H1 (cell line): ENCODE measurements around the gene SUMF2. TPM values are rescaled to one million over a fixed set of nuclear protein-coding genes. Genes with fewer than 3 reads are reported as not detected.

ENCODE experiments used
- CTCF ChIA-PET: fragments of 300-600 bp; sonication (Branson Sonifier 250); formaldehyde crosslinking; loops from one replicate; lab custom pipeline; 2021; ENCODE audit not compliant: partially characterized antibody; lab: Charles Lee
- POLR2A ChIA-PET: fragments of 300-600 bp; sonication (Branson Sonifier 250); formaldehyde crosslinking; loops from one replicate; lab custom pipeline; 2021; ENCODE audit warnings: inconsistent platforms; ENCODE audit not compliant: partially characterized antibody; lab: Charles Lee
- DNase-seq, 2 experiments: peaks; one replicate each; pipeline versions ENCODE4 v3.0.0 to v3.0.0-alpha.2; 2010 to 2022; ENCODE audit warnings: low spot score in 2 of 2, low read depth in 1 of 2, mixed read lengths in 1 of 2
- FAIRE-seq: peaks from 2 replicates; lab custom pipeline; 2011; peaks lifted over from hg19 to GRCh38; lab: Jason Lieb, UNC
- H2AFZ ChIP-seq: 2 replicates; pipeline ENCODE4 v1.8.1; 2012; ENCODE audit warnings: low read length, inconsistent platforms
- H2AK5ac ChIP-seq: 2 replicates; pipeline ENCODE4 v1.6.1; 2013; ENCODE audit warnings: low read depth, low read length
- H2BK120ac ChIP-seq: replicated peaks from 2 replicates; pipeline ENCODE3; 2013; ENCODE audit warnings: low read depth, low read length, inconsistent platforms
- H2BK12ac ChIP-seq: 2 replicates; pipeline ENCODE4 v1.6.1; 2013; ENCODE audit warnings: low read depth, low read length
- H2BK15ac ChIP-seq: 2 replicates; pipeline ENCODE4 v1.6.1; 2013; ENCODE audit warnings: low read length
- H2BK20ac ChIP-seq: 2 replicates; pipeline ENCODE4 v1.6.1; 2013; ENCODE audit warnings: low read length
- H2BK5ac ChIP-seq: 2 replicates; pipeline ENCODE4 v1.6.1; 2013; ENCODE audit warnings: low read depth, low read length
- H3K14ac ChIP-seq: 2 replicates; pipeline ENCODE4 v1.6.1; 2013; ENCODE audit warnings: inconsistent platforms; ENCODE audit not compliant: insufficient read length
- H3K18ac ChIP-seq: 2 replicates; pipeline ENCODE4 v1.6.1; 2013; ENCODE audit warnings: low read length; ENCODE audit errors: extremely low read depth
- H3K23ac ChIP-seq: 2 replicates; pipeline ENCODE4 v1.6.1; 2013; ENCODE audit warnings: inconsistent platforms; ENCODE audit not compliant: insufficient read length
- H3K23me2 ChIP-seq: 2 replicates; pipeline ENCODE4 v1.6.1; 2013; ENCODE audit warnings: low read depth, low read length
- H3K27ac ChIP-seq: 2 replicates; pipeline ENCODE4 v1.6.1; 2011; ENCODE audit warnings: low read depth, low read length, inconsistent platforms
- H3K27me3 ChIP-seq, 4 experiments: replicated peaks in 1 of 4; 1 replicate in 1 of 4; 2 replicates in 3 of 4; pipeline versions ENCODE4 v1.6.1 to v1.8.1; 2011 to 2013; ENCODE audit warnings: low read length in 3 of 4, mild to moderate bottlenecking in 3 of 4, inconsistent platforms in 2 of 4, mixed read lengths in 2 of 4, moderate library complexity in 1 of 4; ENCODE audit not compliant: control insufficient read depth in 3 of 4, insufficient read depth in 3 of 4; ENCODE audit errors: extremely low read depth in 1 of 4
- H3K36me3 ChIP-seq, 4 experiments: 2 replicates each; pipeline versions ENCODE4 v1.6.1 to v1.8.1; 2011 to 2013; ENCODE audit warnings: mild to moderate bottlenecking in 4 of 4, low read length in 3 of 4, moderate library complexity in 2 of 4, control low read depth in 1 of 4, inconsistent platforms in 1 of 4; ENCODE audit not compliant: insufficient read depth in 4 of 4, control insufficient read depth in 2 of 4
- H3K4ac ChIP-seq: replicated peaks from 2 replicates; pipeline ENCODE3; 2013; ENCODE audit warnings: low read length, low read depth, mixed read lengths, inconsistent platforms; ENCODE audit not compliant: insufficient read length
- H3K4me1 ChIP-seq, 4 experiments: replicated peaks in 1 of 4; 1 replicate in 1 of 4; 2 replicates in 3 of 4; pipeline versions ENCODE4 v1.6.1 to v1.8.1; 2011 to 2013; ENCODE audit warnings: low read length in 3 of 4, inconsistent platforms in 2 of 4, mixed read lengths in 1 of 4; ENCODE audit not compliant: insufficient read depth in 4 of 4, control insufficient read depth in 3 of 4
- H3K4me2 ChIP-seq, 2 experiments: 2 replicates each; pipeline versions ENCODE4 v1.6.1 to v1.8.1; 2011 to 2013; ENCODE audit warnings: low read depth in 2 of 2, low read length in 2 of 2, control low read depth in 1 of 2, inconsistent platforms in 1 of 2, mild to moderate bottlenecking in 1 of 2; ENCODE audit not compliant: insufficient read depth in 1 of 2
- H3K4me3 ChIP-seq, 4 experiments: fragments of 200-600, 300-600 bp in 1 of 4; sonication (generic), shearing (Covaris generic), sonication (Bioruptor Twin) in 1 of 4; 2 replicates each; pipeline versions ENCODE4 v1.5.1 to v1.8.1; 2011 to 2016; ENCODE audit warnings: low read length in 4 of 4, low read depth in 3 of 4, control low read depth in 2 of 4, inconsistent platforms in 2 of 4, mild to moderate bottlenecking in 2 of 4, mixed read lengths in 1 of 4, moderate library complexity in 1 of 4; ENCODE audit not compliant: insufficient read depth in 2 of 4; ENCODE audit errors: extremely low read depth in 1 of 4
- H3K56ac ChIP-seq: replicated peaks from 2 replicates; pipeline ENCODE3; 2013; ENCODE audit warnings: low read depth, mild to moderate bottlenecking, mixed read lengths, low read length, inconsistent platforms; ENCODE audit not compliant: insufficient read length
- H3K79me1 ChIP-seq: 2 replicates; pipeline ENCODE4 v1.6.1; 2013; ENCODE audit warnings: low read depth, low read length, control low read depth
- H3K79me2 ChIP-seq, 2 experiments: 2 replicates each; pipeline versions ENCODE4 v1.6.1 to v1.8.1; 2012 to 2013; ENCODE audit warnings: low read length in 2 of 2, mild to moderate bottlenecking in 2 of 2, inconsistent platforms in 1 of 2; ENCODE audit not compliant: insufficient read depth in 2 of 2, control insufficient read depth in 1 of 2
- H3K9ac ChIP-seq, 4 experiments: replicated peaks in 1 of 4; 1 replicate in 1 of 4; 2 replicates in 3 of 4; pipeline versions ENCODE4 v1.6.1 to v1.8.1; 2011 to 2013; ENCODE audit warnings: low read depth in 3 of 4, low read length in 3 of 4, control low read depth in 2 of 4, mild to moderate bottlenecking in 2 of 4, moderate library complexity in 2 of 4, inconsistent platforms in 1 of 4; ENCODE audit errors: extremely low read depth in 1 of 4
- H3K9me3 ChIP-seq, 2 experiments: 2 replicates each; pipeline versions ENCODE4 v1.6.1 to v1.8.1; 2012 to 2013; ENCODE audit warnings: mild to moderate bottlenecking in 2 of 2, moderate library complexity in 2 of 2, control low read depth in 1 of 2, inconsistent platforms in 1 of 2, low read depth in 1 of 2, low read length in 1 of 2, mixed read lengths in 1 of 2; ENCODE audit not compliant: insufficient read depth in 2 of 2
- H4K20me1 ChIP-seq, 2 experiments: replicated peaks in 1 of 2; 2 replicates each; pipeline versions ENCODE3 to v1.8.1; 2011 to 2013; ENCODE audit warnings: inconsistent platforms in 2 of 2, low read length in 2 of 2, mild to moderate bottlenecking in 1 of 2; ENCODE audit not compliant: insufficient read depth in 2 of 2, control insufficient read depth in 1 of 2
- H4K5ac ChIP-seq: 2 replicates; pipeline ENCODE4 v1.6.1; 2013; ENCODE audit warnings: low read length, low read depth, mixed read lengths, inconsistent platforms; ENCODE audit not compliant: insufficient read length
- H4K8ac ChIP-seq: 2 replicates; pipeline ENCODE4 v1.8.0; 2013; ENCODE audit warnings: mild to moderate bottlenecking, moderate library complexity, low read length, inconsistent platforms; ENCODE audit not compliant: insufficient read depth; ENCODE audit errors: extremely low read depth
- H4K91ac ChIP-seq: replicated peaks from 2 replicates; pipeline ENCODE3; 2013; ENCODE audit warnings: low read length, mixed read lengths, inconsistent platforms; ENCODE audit not compliant: insufficient read length
- CHD1 ChIP-seq: IDR thresholded peaks from 2 replicates; pipeline ENCODE4 v1.6.1; 2012; ENCODE audit warnings: low read depth, low read length, improper control_type of control experiment
- GABPA ChIP-seq: IDR thresholded peaks from 2 replicates; pipeline ENCODE4 v1.6.1; 2011; ENCODE audit warnings: mild to moderate bottlenecking, low read length, moderate library complexity, borderline replicate concordance; ENCODE audit not compliant: insufficient read depth
- KDM1A ChIP-seq: fragments of 200-600, 300-600 bp; sonication (generic); IDR thresholded peaks from 2 replicates; pipeline ENCODE4 v1.7.1; 2016; ENCODE audit warnings: mild to moderate bottlenecking, low read length, borderline replicate concordance
- PHF8 ChIP-seq: fragments of 200-600 bp; sonication (generic); conservative IDR thresholded peaks from 2 replicates; pipeline ENCODE4 v1.7.1; 2012; ENCODE audit warnings: low read depth, mild to moderate bottlenecking, inconsistent platforms, low read length, moderate library complexity
- SRF ChIP-seq: IDR thresholded peaks from 2 replicates; pipeline ENCODE4 v1.6.1; 2011; ENCODE audit warnings: mild to moderate bottlenecking, low read depth, low read length, moderate library complexity
- WGBS, 2 experiments: shearing (Covaris generic) in 1 of 2; methylation state at CpG; one replicate each; pipeline versions ENCODE4 v1.1.6 to v1.1.7; 2013 to 2015; ENCODE audit warnings: low lambda C conversion rate in 2 of 2, mixed read lengths in 2 of 2, inconsistent platforms in 1 of 2, low coverage in 1 of 2, missing lambda C conversion rate in 1 of 2; ENCODE audit not compliant: insufficient replicate concordance in 2 of 2, insufficient coverage in 1 of 2, insufficient read length in 1 of 2; ENCODE audit errors: extremely low coverage in 1 of 2, missing lambda C conversion rate in 1 of 2; 5-methylcytosine and 5-hydroxymethylcytosine counted together
- polyA plus RNA-seq, 7 experiments: library from polyadenylated mRNA; depleted of rRNA in 3 of 7; stranded (reverse) in 5 of 7; unstranded in 2 of 7; fragments of >200 nt in 5 of 7; fragments of 200-250 nt in 2 of 7; gene quantifications; 1 replicate in 5 of 7; 2 replicates in 1 of 7; 4 replicates in 1 of 7; pipeline versions ENCODE4 v1.2.1 to v1.2.3, GENCODE V29; 2011 to 2013; ENCODE audit warnings: missing spikeins in 2 of 7, mixed read lengths in 2 of 7
- total RNA-seq: library from RNA; stranded (reverse); fragmentation: NEBNext Ultra II Directional; extraction: Animal tissue kit (Norgen Biotek cat#: 25700); gene quantifications from 2 replicates; pipeline ENCODE4 v1.2.1, GENCODE V29; 2021
- TF ChIP-seq, protein P1 (sequence below): IDR thresholded peaks from 2 replicates; pipeline ENCODE4 v1.6.1; 2012; ENCODE audit warnings: inconsistent platforms

Gene SUMF2
- total and polyA plus RNA-seq, 2 of the 8 experiments (the other 6 are each of a cell fraction or from before 2014, with no cell fraction given): 39.8 to 59.2 TPM

DNA sequence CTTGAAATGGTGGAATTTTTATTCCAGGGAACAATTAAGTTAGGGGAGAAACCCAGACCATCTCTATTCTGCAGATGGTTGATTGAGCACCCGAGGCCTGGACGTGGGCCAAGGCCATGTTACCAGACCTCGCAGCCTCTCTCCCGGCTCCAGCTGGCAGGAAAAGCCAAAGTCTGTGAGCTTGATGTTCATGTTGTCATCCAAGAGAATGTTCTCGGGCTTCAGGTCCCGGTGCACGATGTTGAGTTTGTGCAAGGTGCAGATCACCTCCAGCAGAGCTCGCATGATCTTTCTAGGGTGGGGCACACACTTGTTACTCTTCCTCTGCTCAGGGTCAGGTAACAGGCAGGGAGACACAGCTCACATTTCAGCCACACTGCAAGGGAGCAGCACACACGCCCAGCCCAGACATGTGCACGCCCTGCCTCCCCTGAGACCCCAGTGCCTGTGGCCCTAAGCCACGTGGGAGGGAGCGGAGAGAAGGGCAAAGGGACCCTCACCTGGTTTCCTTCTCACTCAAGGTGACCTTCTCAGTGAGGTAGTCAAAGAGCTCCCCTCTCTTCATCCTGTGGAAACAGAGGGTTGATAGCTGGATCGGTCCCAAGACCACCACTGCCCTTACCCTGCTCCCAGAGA, 19.2 kb downstream of the SUMF2 start:
- FAIRE-seq (no peak), DNase-seq (no peak)
- Histone ChIP-seq H3K23me2 (no peaks in the 10 kb centered on the region), H3K56ac (no peak overlapping the region), H3K4ac (no peak overlapping the region), H3K27me3 (no peaks in the 10 kb centered on the region), H3K27ac (no peak overlapping the region), H4K5ac (no peak overlapping the region), H3K9ac (no peak overlapping the region), H2BK5ac (no peak overlapping the region), H3K23ac (no peak overlapping the region), H4K8ac (no peak overlapping the region), H3K4me2 (no peak overlapping the region), H3K14ac (no peak overlapping the region), H3K4me3 (no peak overlapping the region), H3K36me3 (peaks cover 0 to 17% (median 5%) of the 10 kb centered on the region in 4 experiments; a peak in 6 of 8 replicates), H3K18ac (no peak overlapping the region), H4K20me1 (peaks cover 0 to 2% of the 10 kb centered on the region in 2 experiments), H3K79me1 (no peaks in the 10 kb centered on the region), H2BK120ac (no peak overlapping the region), H3K79me2 (no peaks in the 10 kb centered on the region), H2BK20ac (no peak overlapping the region), H2BK12ac (no peak overlapping the region), H2AK5ac (no peak overlapping the region), H2BK15ac (no peak overlapping the region), H4K91ac (no peak overlapping the region), H3K9me3 (no peaks in the 10 kb centered on the region), H2AFZ (no peak overlapping the region), H3K4me1 (no peaks in the 10 kb centered on the region; a peak in 2 of 7 replicates)
- 91% methylated on average over 13 of the region's 13 CpGs; no CpG with 5 or more reads in 1 of the 2 experiments for WGBS, 2 experiments
- ChIA-PET CTCF (interaction anchor here (0.6 to 1.6 kb wide), 4 partner anchors 9 to 444 kb away, joined by 3 to 5 read pairs (median 4); partner anchors contain the start of gene PHKG1), POLR2A (interaction anchor here (0.6 to 3.6 kb wide), 7 partner anchors 9 to 74 kb away, joined by 3 to 18 read pairs (median 5); partner anchors contain the start of gene PHKG1)
- no peak for TF ChIP-seq GABPA
- no peak for TF ChIP-seq SRF
- TF ChIP-seq, protein P1, sequence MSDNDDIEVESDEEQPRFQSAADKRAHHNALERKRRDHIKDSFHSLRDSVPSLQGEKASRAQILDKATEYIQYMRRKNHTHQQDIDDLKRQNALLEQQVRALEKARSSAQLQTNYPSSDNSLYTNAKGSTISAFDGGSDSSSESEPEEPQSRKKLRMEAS: no peak
- TF ChIP-seq KDM1A: no peak
- no peak for TF ChIP-seq CHD1
- no peak for TF ChIP-seq PHF8
